ENCODE measurements around the gene HMGN2.

- no peak for TF ChIP-seq POLR2A (IDR thresholded peaks at IDR 0.05)
- TF ChIP-seq, protein P1, sequence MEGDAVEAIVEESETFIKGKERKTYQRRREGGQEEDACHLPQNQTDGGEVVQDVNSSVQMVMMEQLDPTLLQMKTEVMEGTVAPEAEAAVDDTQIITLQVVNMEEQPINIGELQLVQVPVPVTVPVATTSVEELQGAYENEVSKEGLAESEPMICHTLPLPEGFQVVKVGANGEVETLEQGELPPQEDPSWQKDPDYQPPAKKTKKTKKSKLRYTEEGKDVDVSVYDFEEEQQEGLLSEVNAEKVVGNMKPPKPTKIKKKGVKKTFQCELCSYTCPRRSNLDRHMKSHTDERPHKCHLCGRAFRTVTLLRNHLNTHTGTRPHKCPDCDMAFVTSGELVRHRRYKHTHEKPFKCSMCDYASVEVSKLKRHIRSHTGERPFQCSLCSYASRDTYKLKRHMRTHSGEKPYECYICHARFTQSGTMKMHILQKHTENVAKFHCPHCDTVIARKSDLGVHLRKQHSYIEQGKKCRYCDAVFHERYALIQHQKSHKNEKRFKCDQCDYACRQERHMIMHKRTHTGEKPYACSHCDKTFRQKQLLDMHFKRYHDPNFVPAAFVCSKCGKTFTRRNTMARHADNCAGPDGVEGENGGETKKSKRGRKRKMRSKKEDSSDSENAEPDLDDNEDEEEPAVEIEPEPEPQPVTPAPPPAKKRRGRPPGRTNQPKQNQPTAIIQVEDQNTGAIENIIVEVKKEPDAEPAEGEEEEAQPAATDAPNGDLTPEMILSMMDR (IDR thresholded peaks at IDR 0.05), result no peak
These were observed 32.0 kb upstream of the HMGN2 start for GRCh38 chr1:26440259-26440658.

All from testis (tissue), 2 donors.